ENCODE measurements around the gene METTL3.

Gene METTL3

GRCh38 chr14:21476523-21476924 lies 34.6 kb downstream of the METTL3 start:
- no peak for DNase-seq (ENCODE audit: low read depth)

- no peak for DNase-seq (ENCODE audit: low read depth)
Measured at GRCh38 chr14:21475767-21476522, 35.2 kb downstream of the METTL3 start.

GRCh38 chr14:21467616-21468015 lies 43.5 kb downstream of the METTL3 start:
- peak; percentile 45 for DNase-seq (ENCODE audit: low read depth)

GRCh38 chr14:21455912-21456667 lies 55.0 kb downstream of the METTL3 start, which contains the start of gene CHD8:
Gene CHD8 (minus strand): TSS chr14:21456123. CDS start chr14:21431643, 24,480 bp downstream.
- peak; percentile 100 for DNase-seq (ENCODE audit: low read depth)

- no peak for DNase-seq (ENCODE audit: low read depth)
Measured at GRCh38 chr14:21455592-21455911, 55.6 kb downstream of the METTL3 start.

GRCh38 chr14:21454843-21455544 lies 56.1 kb downstream of the METTL3 start:
- no peak for DNase-seq (ENCODE audit: low read depth)

- DNase-seq (ENCODE audit: low read depth): no peak
Measured at GRCh38 chr14:21449899-21450216, 61.3 kb downstream of the METTL3 start.
